AG09319 (cell line): ENCODE results near the gene FZD7.

ENCODE experiments used
- DNase-seq: peaks from one replicate; pipeline ENCODE4 v3.0.0-alpha.2; 2010; ENCODE audit warnings: low read depth; ENCODE audit errors: extremely low read depth
- TF ChIP-seq, protein P1 (sequence below): IDR thresholded peaks from 2 replicates; pipeline ENCODE4 v1.5.1; 2011; ENCODE audit warnings: low read depth, mild to moderate bottlenecking, inconsistent platforms, low read length, moderate library complexity

The FZD7 gene

DNA sequence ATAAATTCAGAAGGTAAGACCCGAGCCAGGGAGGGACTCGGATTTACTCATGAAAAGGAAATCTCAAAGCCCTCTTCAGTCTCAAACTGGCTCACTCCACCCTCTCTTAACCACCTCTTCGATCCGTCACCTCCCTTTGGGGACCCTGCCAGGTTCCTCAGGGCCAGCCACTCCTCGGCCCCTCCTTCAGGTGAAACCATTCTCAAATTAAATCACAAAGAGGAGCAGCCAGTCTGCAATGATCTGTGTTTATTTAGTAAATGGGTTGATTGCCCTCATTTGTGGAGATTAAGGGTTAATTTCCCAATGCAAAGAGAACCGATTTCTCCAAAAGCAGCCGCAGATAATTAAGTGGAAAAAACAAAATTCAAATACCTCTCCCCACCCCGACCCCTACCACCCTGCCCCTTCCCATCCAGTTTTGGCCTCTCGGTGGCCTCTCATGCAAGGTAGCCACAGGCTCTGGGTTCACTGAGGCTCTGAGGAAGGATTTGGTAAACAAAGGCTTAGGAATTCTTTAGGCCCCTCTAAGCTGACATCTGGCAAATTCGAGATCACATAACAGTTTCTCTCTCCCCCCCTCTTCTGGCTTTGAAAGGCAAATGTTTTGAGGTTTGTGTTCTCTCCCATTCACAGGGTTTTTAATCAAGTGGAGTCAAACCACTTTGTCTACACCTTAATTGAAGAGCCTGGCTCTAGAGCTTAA lies 10.3 kb upstream of the FZD7 start:
- TF ChIP-seq, protein P1, sequence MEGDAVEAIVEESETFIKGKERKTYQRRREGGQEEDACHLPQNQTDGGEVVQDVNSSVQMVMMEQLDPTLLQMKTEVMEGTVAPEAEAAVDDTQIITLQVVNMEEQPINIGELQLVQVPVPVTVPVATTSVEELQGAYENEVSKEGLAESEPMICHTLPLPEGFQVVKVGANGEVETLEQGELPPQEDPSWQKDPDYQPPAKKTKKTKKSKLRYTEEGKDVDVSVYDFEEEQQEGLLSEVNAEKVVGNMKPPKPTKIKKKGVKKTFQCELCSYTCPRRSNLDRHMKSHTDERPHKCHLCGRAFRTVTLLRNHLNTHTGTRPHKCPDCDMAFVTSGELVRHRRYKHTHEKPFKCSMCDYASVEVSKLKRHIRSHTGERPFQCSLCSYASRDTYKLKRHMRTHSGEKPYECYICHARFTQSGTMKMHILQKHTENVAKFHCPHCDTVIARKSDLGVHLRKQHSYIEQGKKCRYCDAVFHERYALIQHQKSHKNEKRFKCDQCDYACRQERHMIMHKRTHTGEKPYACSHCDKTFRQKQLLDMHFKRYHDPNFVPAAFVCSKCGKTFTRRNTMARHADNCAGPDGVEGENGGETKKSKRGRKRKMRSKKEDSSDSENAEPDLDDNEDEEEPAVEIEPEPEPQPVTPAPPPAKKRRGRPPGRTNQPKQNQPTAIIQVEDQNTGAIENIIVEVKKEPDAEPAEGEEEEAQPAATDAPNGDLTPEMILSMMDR: no peak
- no peak for DNase-seq

DNA sequence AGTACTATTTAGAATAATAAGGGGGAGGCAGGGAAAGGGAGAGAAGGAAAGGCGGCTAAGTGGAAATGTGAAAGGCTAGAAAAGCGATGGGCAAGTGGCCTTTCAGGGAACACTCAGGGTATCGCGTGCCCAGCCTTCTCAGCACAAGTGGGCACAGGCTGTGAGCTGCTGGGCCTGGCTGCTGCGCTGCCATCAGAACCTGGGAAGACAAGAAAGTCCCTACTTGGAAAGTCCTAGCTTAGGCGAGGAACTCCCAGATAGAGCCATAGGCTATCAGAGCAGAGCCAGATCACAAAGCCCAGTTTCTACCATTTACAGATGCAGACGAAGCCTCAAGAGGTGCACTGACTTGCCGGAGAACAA lies 9.8 kb upstream of the FZD7 start:
- DNase-seq: no peak
- TF ChIP-seq, protein P1: no peak

DNA sequence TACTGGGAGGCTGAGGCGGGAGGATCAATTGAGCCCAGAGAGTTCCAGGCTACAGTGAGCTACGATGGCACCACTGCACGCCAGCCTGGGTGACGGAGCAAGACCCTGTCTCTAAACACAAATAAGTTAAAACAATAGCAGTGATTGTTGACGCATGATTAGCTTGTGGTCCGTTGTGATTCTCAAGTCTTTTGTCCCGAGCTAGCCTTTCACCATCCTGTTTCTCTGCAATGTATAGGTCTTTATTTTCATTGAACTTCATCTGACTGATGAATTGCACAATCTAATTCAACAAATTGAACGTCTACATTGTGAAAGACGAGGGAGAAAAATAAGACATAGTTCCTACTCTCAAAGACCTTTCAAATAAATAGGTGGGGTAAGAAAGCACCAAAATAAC lies 8.8 kb upstream of the FZD7 start:
- DNase-seq: no peak
- TF ChIP-seq, protein P1: no peak

DNA sequence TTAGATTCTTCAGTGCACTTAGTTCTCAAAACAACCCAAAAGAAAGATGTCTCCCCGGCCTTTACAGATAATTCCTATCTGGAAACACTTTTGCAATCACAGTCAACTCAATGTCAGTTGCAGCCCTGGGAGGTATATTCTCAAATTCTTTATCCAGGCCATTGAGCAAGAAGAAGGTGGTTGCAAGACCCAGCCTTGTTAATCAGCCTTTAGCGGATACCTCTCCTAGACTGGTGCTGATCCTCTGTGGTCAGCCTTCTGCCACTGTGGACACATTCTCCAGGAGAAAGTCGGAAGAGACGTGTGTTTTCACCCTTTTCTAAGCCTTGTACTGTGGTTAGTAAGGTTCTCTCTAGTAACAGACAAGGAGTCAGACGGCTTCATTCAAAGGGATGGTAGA lies 7.8 kb upstream of the FZD7 start:
- TF ChIP-seq, protein P1: no peak
- no peak for DNase-seq

DNA sequence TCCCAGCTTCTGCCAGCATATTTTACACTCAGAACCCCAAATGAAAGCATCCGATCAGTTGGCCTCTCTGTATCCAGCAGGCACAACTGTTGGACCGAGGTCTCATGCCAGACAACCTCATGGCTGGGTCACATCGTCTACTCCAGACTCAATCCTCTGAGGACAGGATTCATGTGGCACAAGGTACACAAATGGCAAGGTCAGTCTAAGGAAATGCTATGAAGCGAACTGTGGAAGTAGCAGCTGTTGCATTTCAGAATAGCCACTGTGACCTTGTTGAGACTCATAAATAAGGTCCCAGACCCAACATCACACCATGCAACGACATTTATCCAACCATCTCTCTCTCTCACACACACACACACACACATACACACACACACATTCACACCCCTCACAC lies 7.1 kb upstream of the FZD7 start:
- TF ChIP-seq, protein P1: no peak
- no peak for DNase-seq

DNA sequence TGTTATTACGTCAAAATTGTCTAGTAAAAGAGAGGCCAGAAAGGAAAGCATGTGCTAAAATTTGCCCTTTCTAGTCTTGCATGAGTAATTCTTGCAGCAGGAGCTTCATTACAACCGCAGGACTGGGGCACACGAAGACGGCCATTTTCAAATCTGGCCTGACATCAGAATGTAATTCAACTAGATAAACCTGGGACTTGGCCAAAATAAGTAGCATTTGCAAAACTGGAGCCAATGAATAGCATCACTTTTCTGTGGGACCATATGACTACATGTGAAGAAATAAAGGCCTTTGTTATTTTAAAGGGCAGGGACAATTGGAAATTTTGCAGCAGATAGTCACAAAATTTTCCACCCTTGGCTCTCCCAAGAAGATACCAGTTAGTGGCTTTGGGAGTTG lies 3.0 kb upstream of the FZD7 start:
- peak; percentile 54 for DNase-seq
- TF ChIP-seq, protein P1: no peak

DNA sequence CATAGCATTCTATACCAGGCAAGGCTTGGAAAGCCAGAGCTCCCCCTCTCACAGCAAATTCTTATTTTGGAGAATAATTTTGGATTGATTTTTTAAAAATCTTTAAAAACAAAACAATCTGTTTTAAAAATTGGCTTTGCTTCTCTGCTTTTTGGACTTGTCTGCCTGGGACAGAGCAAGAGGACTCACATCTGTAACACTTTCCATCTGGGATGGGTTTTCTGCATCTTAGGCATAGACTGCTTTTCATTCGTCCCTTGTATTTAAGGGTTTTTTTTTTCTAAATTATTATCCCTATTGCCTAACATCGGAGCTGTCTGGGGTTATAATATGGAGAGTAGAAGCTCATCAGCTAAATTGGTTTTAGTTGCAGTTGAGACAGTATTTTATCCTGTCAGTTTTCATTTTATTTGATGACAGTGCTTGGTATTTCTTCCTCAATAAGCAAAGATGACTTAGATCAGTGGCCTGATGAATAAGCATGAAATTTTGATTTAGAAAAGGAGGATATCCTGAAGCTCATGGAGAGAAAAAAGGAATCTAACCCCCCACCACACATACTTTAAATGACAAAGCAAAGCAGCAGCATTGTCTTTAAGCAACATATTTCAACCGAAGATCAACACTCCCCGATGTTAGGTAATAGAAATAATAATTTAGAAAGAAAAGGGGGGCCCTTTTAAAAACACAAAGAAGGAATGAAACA lies 2.3 kb upstream of the FZD7 start:
- TF ChIP-seq, protein P1: no peak

More for the DNA sequence above, 2.3 kb upstream of the FZD7 start:
- no peak for DNase-seq
